ENCODE results near the gene HOMER1.

Gene HOMER1, protein sequence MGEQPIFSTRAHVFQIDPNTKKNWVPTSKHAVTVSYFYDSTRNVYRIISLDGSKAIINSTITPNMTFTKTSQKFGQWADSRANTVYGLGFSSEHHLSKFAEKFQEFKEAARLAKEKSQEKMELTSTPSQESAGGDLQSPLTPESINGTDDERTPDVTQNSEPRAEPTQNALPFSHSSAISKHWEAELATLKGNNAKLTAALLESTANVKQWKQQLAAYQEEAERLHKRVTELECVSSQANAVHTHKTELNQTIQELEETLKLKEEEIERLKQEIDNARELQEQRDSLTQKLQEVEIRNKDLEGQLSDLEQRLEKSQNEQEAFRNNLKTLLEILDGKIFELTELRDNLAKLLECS

DNA sequence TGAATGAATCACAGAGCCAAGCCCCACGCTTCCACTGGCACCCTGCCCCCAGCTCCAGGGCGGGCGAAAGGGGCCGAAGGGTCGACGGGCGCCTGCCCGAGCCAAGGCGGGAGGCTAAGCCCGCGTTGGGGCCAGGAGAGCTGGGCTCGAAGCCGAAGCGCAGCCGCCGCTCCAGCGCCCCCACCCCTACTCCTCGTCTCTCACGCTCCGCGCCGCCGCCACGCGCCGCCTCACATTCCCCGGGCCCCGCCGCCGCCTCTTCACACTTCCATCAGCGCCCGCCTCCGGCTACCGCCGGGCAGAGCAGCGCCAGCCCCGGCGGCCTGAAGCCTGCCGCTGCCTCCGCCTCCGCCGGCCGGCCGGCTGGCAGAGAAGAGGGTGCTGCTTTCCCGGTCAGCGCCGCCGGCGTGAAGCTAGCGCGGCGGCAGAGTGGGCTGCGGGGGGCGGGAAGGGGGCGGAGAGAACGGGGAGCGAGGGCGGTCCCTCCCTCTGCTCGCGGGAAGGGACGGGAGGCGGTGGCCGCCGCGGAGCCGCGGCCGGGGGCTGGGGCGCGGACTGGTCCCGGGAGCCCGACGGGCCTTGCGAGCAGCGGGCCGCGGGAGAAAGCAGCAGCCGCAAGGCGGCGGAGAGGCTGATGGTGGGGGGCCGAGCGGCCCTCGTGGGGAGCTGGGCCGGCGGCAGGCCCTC lies at the start of gene HOMER1:
Gene HOMER1, minus strand, starts transcription at position 431 of the 687 bp plus-strand sequence. CDS start 1,360 bp downstream, outside the sequence.
- peak; percentile 2 to 66 (median 42) for DNase-seq (ENCODE audit: low read depth in 3 of 3, low spot score in 1 of 3)

DNA sequence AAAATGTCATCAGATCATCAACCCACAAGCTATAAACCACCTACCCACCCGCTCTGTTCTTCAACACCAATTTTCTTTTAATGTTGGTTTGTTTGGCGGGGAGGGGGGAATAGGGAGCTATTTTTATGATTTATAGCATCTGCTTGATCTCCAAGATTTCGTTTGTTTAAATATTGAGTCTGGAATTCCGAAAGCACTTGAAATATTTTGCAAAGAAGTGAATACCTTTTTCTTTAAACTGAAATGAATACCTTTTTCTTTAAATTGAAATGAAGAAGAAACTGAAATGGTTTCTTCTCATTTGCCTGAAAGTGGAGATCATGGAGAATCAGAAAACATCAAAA lies 49.3 kb upstream of the HOMER1 start:
- DNase-seq (ENCODE audit: low read depth in 3 of 3, low spot score in 1 of 3), result no peak

DNA sequence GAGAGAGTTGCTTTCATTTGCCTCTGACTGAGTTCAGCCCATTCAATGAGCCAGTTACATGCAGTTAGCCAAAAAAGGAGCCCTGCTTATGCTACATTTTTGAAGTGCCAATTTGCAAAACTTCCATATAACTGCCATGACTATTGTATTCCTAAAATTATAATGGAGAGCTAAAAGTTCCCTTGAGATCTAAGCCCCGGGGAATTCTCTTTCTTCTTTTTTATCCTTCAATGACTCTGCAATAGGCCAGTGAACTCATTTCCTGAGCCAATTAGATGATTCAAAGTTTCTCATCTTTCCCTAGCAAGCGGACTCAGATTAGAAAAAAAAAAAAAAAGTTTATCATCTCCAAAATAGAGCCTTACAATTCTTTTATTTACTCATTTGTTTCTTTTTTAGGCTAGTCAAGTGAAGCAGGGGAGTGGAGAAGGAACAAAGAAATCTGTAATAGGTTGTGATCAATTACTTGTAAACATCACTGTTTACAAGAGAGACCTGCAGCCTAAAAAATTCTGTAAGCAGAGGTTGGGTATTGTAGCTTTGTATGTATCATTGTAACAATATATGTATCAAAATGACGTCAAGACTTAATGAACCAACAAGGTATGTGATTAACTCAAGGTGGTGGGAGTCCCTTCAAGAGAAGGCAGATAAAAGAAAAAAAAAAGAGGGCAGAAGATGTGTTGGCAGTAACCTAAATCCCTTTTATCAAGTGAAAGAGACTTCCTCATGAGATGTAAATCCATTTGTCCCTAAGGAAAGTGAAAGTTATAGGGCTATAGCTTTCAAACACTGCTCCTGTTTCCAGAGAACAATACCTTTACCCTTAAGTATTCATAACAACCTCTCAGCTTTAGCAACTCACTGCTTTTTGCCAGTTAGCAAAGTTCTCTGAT lies 48.7 kb upstream of the HOMER1 start:
- DNase-seq (ENCODE audit: low read depth in 3 of 3, low spot score in 1 of 3), result no peak

DNA sequence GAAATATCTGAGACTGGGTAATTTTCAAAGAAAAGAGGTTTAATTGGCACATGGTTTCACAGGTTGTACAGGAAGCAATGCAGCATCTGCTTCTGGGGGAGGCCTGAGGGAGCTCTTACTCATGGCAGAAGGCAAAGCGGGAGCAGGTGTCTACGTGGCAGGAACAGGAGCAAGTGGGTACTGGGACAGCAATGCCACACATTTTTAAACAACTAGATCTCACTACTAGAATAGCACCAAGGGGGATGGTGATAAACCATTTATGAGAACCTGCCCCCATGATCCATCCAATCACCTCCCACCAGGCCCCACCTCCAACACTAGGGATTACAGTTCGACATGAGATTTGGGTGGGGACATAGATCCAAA lies 47.6 kb upstream of the HOMER1 start:
- peak in 1 of 3 donors; percentile 2 for DNase-seq (ENCODE audit: low read depth in 3 of 3, low spot score in 1 of 3)

DNA sequence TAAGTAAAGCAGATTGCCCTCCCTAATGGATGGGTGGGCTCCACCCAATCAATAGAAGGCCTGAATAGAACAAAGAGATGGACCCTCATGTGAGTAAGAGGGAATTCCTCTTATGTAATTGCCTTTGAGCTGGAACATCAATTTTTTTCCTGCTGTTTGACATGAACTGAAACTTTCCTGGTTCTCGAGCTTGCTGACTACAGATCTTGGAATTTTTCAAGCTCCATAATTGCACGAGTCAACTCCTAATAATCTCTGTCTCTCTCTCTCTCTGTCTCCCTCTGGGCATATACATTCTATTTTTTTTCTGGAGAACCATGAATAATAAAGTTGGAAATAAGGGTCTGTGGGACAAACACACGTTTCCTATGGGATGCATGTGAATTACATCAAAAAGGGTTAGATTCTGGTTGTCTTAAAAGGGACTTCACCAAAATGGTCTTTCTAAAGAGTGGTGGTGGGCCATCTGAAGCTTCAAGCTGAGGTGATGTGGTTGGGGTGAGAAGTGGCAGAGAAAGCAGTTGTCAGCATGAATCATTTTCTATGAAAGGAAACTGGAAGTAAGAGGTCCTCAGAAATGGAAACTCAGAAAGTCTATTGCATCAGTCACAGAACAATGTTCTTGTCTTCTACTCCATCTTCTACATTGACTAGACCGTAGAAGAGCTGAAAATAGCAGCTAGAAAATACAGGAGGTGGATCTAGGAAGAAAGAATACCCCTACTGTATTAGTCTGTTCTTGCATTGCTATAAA lies 47.0 kb upstream of the HOMER1 start:
- DNase-seq (ENCODE audit: low read depth in 3 of 3, low spot score in 1 of 3), result no peak

DNA sequence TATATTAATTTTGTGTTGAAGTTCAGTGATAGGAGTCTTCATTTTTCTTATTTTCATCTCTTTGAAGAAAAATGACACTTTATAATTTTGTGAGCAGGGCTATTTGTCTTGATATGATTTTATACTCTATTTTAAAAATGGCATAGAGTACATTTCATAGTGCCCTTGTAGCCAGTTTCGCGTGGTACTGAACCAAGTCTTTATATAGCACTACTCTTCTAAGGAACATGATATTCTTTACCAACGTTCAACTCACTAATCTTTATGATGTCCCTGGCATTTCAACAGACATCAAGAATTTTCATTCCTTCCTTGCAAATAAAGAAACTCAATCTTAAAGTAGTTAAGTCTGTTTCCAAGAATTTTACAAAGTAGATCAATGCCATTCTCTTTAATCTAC lies 41.5 kb upstream of the HOMER1 start:
- DNase-seq (ENCODE audit: low read depth in 3 of 3, low spot score in 1 of 3), result no peak

DNA sequence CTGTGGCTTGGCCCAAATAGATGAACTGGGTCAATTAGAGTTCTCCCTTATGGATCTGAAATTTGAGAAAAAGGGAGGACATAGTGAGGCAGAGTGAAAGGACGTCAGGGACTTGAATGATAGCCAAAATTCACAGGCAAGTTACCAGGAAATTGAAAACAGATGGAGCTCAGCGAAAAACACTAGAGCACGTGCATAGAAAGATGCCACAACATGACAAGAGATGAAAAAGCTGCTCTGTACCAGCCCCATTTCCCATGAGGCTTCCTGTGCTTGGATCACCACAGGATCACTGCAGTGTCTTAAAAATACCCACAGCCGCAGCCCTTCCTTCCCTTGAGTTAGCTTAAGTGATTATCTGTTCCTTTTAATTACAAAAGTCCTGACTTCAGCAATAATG lies 39.0 kb upstream of the HOMER1 start:
- DNase-seq (ENCODE audit: low read depth in 3 of 3, low spot score in 1 of 3), result no peak

DNA sequence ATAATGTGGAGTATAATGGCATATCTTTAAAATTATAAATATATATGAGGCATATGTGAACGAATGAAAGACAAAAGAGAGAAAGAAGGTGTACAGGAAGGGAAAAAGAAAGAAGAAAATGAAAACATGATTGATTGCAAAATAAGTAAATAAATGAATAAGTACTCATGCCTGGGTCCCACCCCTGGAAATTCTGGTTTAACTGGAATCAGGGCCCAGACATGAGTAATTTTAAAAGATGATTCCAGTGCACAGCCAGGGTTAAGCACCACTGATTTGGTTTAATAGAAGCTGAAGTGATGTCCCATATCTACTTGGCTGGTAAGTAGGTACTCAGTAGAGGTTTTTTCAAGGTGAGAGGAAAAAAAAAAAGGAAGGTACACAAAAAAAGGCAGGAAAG lies 34.0 kb upstream of the HOMER1 start:
- no peak for DNase-seq (ENCODE audit: low read depth in 3 of 3, low spot score in 1 of 3)

DNA sequence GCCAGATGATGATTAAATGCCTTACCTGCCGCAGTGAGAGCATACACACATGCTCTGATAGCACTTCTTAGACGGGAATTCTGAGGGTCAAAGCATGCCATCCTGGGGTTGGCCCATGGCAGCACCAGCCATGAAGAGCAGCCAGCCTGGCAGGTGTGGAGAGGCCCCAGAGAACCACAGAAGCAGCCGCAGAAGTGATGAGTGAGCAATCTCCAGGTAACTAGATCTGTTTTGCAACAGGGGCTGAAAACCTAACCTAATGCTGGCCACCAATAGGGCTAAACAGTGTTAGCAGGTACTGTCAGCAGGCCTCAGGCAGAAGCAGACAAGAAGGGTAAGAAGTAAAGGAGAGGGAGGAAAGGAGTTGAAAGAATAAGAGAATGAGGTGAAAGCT lies 33.5 kb upstream of the HOMER1 start:
- DNase-seq (ENCODE audit: low read depth in 3 of 3, low spot score in 1 of 3), result no peak

DNA sequence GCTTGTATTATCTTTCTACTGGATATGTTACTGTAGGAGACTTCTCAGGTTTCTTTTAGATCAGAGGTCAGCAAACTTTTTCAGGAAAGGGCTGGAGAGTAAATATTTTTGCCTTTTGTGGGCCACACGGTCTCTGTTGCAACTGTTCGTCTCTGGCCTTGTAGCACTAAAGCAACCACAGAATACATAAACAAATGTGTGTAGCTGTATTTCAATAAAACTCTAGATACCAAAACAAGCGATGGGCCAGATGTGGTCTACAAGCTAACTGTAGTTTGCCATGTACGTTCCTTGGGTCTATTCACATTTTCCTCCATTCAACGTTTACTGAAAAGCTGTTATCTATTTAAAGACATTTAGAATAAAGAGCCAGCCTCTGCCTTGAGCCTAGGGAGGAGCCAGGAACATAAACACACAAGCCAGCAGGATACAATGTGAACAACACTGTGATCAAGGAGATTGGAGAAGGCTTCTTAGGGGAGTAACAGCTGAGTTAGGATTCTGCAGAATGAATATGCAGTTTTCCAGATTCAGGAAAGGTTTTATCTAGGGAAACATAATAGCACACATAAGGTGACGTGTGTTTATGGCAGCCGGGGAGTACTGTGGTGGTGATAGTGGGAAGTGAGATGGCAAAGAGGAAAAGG lies 33.0 kb upstream of the HOMER1 start:
- no peak for DNase-seq (ENCODE audit: low read depth in 3 of 3, low spot score in 1 of 3)

DNA sequence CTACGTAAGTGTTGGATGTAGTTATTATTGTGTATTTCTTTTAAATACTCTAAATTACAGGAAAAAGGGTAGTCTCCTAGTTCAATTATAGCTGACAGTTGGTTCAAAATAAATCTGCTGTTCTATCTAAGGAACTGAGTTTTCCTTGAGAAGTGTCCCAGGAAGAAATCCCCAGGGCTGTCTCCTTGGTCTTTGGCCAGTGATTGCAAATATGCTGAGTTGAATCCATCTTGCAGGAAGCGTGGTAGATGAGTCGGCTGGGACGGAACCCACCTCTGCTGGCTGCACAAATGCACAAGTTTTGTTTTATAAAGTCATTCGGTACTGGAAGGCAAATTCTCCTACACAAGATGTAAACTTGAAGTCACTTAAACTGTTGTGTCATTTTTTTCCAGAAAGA lies 30.2 kb upstream of the HOMER1 start:
- DNase-seq (ENCODE audit: low read depth in 3 of 3, low spot score in 1 of 3), result no peak

DNA sequence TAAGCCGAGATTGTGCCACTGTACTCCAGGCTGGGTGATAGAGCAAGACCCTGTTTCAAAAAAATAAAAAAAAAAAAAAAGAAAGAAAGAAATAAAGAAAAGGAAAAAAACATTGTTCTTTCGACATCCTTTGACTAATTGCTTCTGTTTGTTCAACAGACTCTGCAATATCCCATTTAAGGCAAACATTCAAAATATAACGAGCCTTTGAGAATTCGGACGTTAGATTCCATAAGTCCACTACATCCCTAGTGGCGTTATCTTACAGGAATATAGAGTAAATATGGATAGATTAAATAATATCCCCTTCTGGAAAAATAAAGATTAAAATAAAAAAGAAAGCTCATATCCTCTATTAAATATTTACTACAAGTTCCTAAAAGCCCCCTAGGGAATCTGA lies 27.0 kb upstream of the HOMER1 start:
- no peak for DNase-seq (ENCODE audit: low read depth in 3 of 3, low spot score in 1 of 3)

DNA sequence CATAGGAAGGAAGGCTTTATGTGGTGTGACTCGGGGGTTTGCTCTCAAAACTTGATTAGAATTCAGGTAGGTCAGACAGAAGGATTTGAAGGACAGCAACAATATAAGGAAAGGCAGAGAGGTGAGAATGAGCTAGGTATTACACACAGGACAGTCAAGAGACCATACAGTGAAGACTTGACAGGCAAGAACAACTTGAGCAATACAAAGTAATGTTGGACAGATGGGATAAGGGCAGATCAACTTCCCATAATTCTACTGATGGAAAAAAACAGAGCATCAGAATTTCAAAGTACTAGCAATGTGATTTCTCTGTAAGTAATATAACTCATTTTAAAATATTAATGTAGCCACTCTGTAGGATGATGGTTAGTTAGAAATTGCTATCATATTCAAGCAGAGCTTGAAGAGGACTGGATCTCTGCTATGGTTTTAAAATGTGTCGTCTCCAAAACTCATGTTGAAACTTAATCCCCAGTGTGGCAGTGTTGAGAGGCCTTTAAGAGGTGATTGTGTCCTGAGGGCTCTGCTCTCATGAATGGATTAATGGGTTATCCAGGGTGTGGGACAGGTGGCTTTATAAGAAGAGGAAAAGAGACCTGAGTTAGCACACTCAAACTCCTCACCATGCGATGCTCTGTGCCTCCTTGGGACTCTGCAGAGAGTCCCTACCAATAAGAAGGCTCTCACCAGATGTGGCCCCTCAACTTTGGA lies 22.4 kb upstream of the HOMER1 start:
- DNase-seq (ENCODE audit: low read depth in 3 of 3, low spot score in 1 of 3), result no peak

DNA sequence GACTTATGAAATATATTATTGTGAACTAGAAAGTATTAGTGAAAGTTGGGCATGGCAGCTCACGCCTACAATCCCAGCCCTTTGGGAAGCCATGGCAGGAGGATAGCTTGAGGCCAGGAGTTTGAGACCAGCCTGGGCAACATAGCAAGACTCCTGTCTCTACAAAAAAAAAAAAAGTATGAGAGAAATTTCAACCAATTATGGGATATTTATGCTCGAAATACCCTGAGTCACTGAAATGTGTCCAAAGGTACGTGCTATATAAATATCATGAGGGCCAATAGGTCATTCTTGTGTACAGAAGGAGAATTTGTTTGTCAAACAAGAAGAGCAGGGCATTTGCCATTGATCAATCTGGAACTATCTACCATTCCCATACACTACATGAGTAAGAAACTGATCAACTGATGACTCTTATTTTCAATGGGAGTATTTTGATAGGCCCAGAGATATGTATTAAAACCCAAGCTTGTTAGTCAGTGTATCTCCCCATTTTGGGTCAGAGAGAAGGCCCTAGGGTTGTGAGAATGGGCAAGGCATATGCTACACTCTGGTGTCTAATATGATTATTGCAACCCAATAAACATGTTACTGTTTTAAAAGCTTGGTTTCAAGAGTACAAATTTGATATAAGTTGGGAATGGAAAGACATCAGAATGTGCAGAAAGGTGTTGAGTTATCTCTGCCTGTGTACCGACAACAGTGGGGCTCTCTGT lies 21.7 kb upstream of the HOMER1 start:
- DNase-seq (ENCODE audit: low read depth in 3 of 3, low spot score in 1 of 3), result no peak

DNA sequence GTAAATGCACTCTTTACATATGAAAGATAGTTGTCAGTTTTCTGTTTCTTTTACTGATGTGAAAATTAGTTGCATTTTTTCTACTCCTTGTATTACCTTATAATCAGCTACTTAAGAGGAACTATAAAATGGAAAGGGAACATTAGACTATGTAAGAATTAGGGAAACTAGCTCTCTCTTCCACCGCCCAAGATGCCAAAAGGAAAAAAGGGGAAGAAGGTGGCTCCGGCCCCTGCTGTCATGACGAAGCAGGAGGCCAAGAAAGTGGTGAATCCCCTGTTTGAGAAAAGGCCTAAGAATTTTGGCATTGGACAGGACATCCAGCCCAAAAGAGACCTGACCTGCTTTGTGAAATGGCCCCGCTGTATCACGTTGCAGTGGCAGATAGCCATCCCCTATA lies 15.2 kb upstream of the HOMER1 start:
- no peak for DNase-seq (ENCODE audit: low read depth in 3 of 3, low spot score in 1 of 3)

DNA sequence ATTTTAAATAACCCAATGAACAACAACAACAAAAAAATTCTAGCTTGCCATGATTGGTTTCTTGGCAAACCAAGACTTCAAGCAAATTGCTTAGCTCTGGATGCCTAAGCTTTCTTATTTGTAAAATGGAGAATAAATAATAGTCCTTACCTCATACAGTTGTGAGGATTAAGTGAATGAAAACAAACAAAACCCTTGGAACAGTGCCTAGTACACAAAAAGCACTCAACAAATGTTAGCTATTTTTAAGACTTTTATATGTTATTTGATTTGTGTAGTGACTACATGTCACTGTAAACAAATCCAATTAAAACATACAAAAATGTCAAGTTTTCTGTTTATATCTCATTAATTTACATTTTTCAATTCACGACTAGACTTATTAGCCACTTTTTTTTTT lies 13.5 kb upstream of the HOMER1 start:
- no peak for DNase-seq (ENCODE audit: low read depth in 3 of 3, low spot score in 1 of 3)

DNA sequence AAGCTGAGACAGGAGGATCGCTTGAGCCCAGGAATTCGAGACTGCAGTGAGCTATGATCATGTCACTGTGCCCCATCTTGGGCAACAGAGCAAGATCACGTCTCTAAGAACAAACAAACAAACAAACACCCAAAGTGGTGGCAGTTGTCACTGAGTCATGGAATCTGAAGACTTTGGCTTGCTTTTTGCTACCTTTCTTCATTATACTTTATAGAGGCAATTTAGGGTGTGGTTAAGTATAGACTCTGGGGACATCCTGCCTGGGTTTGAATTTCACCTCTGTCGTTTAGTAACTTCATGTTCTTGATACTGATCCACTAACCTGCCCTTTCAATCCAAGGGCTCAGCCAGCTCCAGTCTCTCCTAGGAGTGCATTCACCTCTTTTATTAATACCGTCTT lies 13.0 kb upstream of the HOMER1 start:
- no peak for DNase-seq (ENCODE audit: low read depth in 3 of 3, low spot score in 1 of 3)

DNA sequence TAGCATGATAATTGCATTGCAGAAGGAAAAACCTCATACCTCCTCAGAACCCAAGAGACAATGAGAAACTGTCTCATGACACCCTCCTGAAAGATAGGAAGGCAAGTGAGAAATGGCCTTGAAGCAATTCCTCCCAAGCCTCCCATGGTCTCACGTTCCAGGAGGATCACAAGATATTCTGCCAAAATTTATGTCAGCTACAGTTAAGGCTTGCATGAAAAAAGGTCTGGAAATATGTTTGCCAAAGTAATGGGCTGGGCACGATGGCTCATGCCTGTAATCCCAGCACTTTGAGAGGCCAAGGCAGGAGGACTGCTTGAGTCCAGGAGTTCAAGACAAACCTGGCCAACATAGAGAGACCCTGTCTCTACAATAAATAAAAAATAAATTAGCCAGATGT lies 12.6 kb upstream of the HOMER1 start:
- DNase-seq (ENCODE audit: low read depth in 3 of 3, low spot score in 1 of 3), result no peak

DNA sequence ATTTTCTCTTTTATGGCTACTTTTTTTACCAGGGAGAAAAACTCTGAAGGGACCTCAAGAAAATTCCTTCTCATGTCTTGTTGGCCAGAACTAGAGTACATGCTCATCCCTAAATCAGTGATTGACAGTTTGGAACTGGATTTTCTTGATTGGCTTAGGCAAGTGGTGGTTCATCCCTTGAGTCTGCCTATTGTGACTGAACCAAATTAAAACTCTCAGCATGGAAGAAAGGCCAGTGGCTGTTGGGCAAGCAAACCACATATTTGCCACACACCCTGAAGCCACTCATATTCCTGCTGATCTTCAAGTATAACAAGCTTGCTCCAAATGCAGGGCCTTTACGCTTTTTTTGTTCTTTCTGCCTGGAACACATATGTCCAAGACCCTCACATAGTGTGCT lies 7.2 kb upstream of the HOMER1 start:
- DNase-seq (ENCODE audit: low read depth in 3 of 3, low spot score in 1 of 3), result no peak

DNA sequence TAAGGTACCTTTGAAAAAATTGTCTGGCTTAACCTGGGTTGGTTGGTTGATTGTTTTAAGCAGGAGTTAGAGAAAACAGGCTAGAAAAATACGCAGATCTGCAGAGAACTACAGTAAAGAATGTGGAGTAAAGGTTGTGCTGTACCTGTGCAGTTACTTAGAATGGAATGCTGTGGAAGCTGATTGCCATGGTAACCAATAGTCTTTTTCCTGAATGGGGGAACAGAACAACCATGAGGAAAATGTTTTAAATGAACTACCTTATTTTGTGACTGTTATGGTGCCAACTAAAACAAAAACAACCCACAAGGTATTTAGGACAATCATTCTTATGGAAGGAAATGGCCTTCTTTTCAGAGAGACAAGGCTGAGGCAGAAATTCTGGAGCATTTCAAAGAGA lies 4.8 kb upstream of the HOMER1 start:
- no peak for DNase-seq (ENCODE audit: low read depth in 3 of 3, low spot score in 1 of 3)
